H1 (cell line): ENCODE results near the gene HTRA2. TPM values are rescaled to one million over a fixed set of nuclear protein-coding genes. Genes with fewer than 3 reads are reported as not detected.

Source experiments
- CTCF ChIA-PET: fragments of 300-600 bp; sonication (Branson Sonifier 250); formaldehyde crosslinking; loops from one replicate; lab custom pipeline; 2021; ENCODE audit not compliant: partially characterized antibody; lab: Charles Lee
- POLR2A ChIA-PET: fragments of 300-600 bp; sonication (Branson Sonifier 250); formaldehyde crosslinking; loops from one replicate; lab custom pipeline; 2021; ENCODE audit warnings: inconsistent platforms; ENCODE audit not compliant: partially characterized antibody; lab: Charles Lee
- DNase-seq, 2 experiments: peaks; one replicate each; pipeline versions ENCODE4 v3.0.0 to v3.0.0-alpha.2; 2010 to 2022; ENCODE audit warnings: low spot score in 2 of 2, low read depth in 1 of 2, mixed read lengths in 1 of 2
- FAIRE-seq: peaks from 2 replicates; lab custom pipeline; 2011; peaks lifted over from hg19 to GRCh38; lab: Jason Lieb, UNC
- H2AFZ ChIP-seq: 2 replicates; pipeline ENCODE4 v1.8.1; 2012; ENCODE audit warnings: low read length, inconsistent platforms
- H2AK5ac ChIP-seq: 2 replicates; pipeline ENCODE4 v1.6.1; 2013; ENCODE audit warnings: low read depth, low read length
- H2BK120ac ChIP-seq: replicated peaks from 2 replicates; pipeline ENCODE3; 2013; ENCODE audit warnings: low read depth, low read length, inconsistent platforms
- H2BK12ac ChIP-seq: 2 replicates; pipeline ENCODE4 v1.6.1; 2013; ENCODE audit warnings: low read depth, low read length
- H2BK15ac ChIP-seq: 2 replicates; pipeline ENCODE4 v1.6.1; 2013; ENCODE audit warnings: low read length
- H2BK20ac ChIP-seq: 2 replicates; pipeline ENCODE4 v1.6.1; 2013; ENCODE audit warnings: low read length
- H2BK5ac ChIP-seq: 2 replicates; pipeline ENCODE4 v1.6.1; 2013; ENCODE audit warnings: low read depth, low read length
- H3K14ac ChIP-seq: 2 replicates; pipeline ENCODE4 v1.6.1; 2013; ENCODE audit warnings: inconsistent platforms; ENCODE audit not compliant: insufficient read length
- H3K18ac ChIP-seq: 2 replicates; pipeline ENCODE4 v1.6.1; 2013; ENCODE audit warnings: low read length; ENCODE audit errors: extremely low read depth
- H3K23ac ChIP-seq: 2 replicates; pipeline ENCODE4 v1.6.1; 2013; ENCODE audit warnings: inconsistent platforms; ENCODE audit not compliant: insufficient read length
- H3K23me2 ChIP-seq: 2 replicates; pipeline ENCODE4 v1.6.1; 2013; ENCODE audit warnings: low read depth, low read length
- H3K27ac ChIP-seq: 2 replicates; pipeline ENCODE4 v1.6.1; 2011; ENCODE audit warnings: low read depth, low read length, inconsistent platforms
- H3K27me3 ChIP-seq, 4 experiments: replicated peaks in 1 of 4; 1 replicate in 1 of 4; 2 replicates in 3 of 4; pipeline versions ENCODE4 v1.6.1 to v1.8.1; 2011 to 2013; ENCODE audit warnings: low read length in 3 of 4, mild to moderate bottlenecking in 3 of 4, inconsistent platforms in 2 of 4, mixed read lengths in 2 of 4, moderate library complexity in 1 of 4; ENCODE audit not compliant: control insufficient read depth in 3 of 4, insufficient read depth in 3 of 4; ENCODE audit errors: extremely low read depth in 1 of 4
- H3K36me3 ChIP-seq, 4 experiments: 2 replicates each; pipeline versions ENCODE4 v1.6.1 to v1.8.1; 2011 to 2013; ENCODE audit warnings: mild to moderate bottlenecking in 4 of 4, low read length in 3 of 4, moderate library complexity in 2 of 4, control low read depth in 1 of 4, inconsistent platforms in 1 of 4; ENCODE audit not compliant: insufficient read depth in 4 of 4, control insufficient read depth in 2 of 4
- H3K4ac ChIP-seq: replicated peaks from 2 replicates; pipeline ENCODE3; 2013; ENCODE audit warnings: low read length, low read depth, mixed read lengths, inconsistent platforms; ENCODE audit not compliant: insufficient read length
- H3K4me1 ChIP-seq, 4 experiments: replicated peaks in 1 of 4; 1 replicate in 1 of 4; 2 replicates in 3 of 4; pipeline versions ENCODE4 v1.6.1 to v1.8.1; 2011 to 2013; ENCODE audit warnings: low read length in 3 of 4, inconsistent platforms in 2 of 4, mixed read lengths in 1 of 4; ENCODE audit not compliant: insufficient read depth in 4 of 4, control insufficient read depth in 3 of 4
- H3K4me2 ChIP-seq, 2 experiments: 2 replicates each; pipeline versions ENCODE4 v1.6.1 to v1.8.1; 2011 to 2013; ENCODE audit warnings: low read depth in 2 of 2, low read length in 2 of 2, control low read depth in 1 of 2, inconsistent platforms in 1 of 2, mild to moderate bottlenecking in 1 of 2; ENCODE audit not compliant: insufficient read depth in 1 of 2
- H3K4me3 ChIP-seq, 4 experiments: fragments of 200-600, 300-600 bp in 1 of 4; sonication (generic), shearing (Covaris generic), sonication (Bioruptor Twin) in 1 of 4; 2 replicates each; pipeline versions ENCODE4 v1.5.1 to v1.8.1; 2011 to 2016; ENCODE audit warnings: low read length in 4 of 4, low read depth in 3 of 4, control low read depth in 2 of 4, inconsistent platforms in 2 of 4, mild to moderate bottlenecking in 2 of 4, mixed read lengths in 1 of 4, moderate library complexity in 1 of 4; ENCODE audit not compliant: insufficient read depth in 2 of 4; ENCODE audit errors: extremely low read depth in 1 of 4
- H3K56ac ChIP-seq: replicated peaks from 2 replicates; pipeline ENCODE3; 2013; ENCODE audit warnings: low read depth, mild to moderate bottlenecking, mixed read lengths, low read length, inconsistent platforms; ENCODE audit not compliant: insufficient read length
- H3K79me1 ChIP-seq: 2 replicates; pipeline ENCODE4 v1.6.1; 2013; ENCODE audit warnings: low read depth, low read length, control low read depth
- H3K79me2 ChIP-seq, 2 experiments: 2 replicates each; pipeline versions ENCODE4 v1.6.1 to v1.8.1; 2012 to 2013; ENCODE audit warnings: low read length in 2 of 2, mild to moderate bottlenecking in 2 of 2, inconsistent platforms in 1 of 2; ENCODE audit not compliant: insufficient read depth in 2 of 2, control insufficient read depth in 1 of 2
- H3K9ac ChIP-seq, 4 experiments: replicated peaks in 1 of 4; 1 replicate in 1 of 4; 2 replicates in 3 of 4; pipeline versions ENCODE4 v1.6.1 to v1.8.1; 2011 to 2013; ENCODE audit warnings: low read depth in 3 of 4, low read length in 3 of 4, control low read depth in 2 of 4, mild to moderate bottlenecking in 2 of 4, moderate library complexity in 2 of 4, inconsistent platforms in 1 of 4; ENCODE audit errors: extremely low read depth in 1 of 4
- H3K9me3 ChIP-seq, 2 experiments: 2 replicates each; pipeline versions ENCODE4 v1.6.1 to v1.8.1; 2012 to 2013; ENCODE audit warnings: mild to moderate bottlenecking in 2 of 2, moderate library complexity in 2 of 2, control low read depth in 1 of 2, inconsistent platforms in 1 of 2, low read depth in 1 of 2, low read length in 1 of 2, mixed read lengths in 1 of 2; ENCODE audit not compliant: insufficient read depth in 2 of 2
- H4K20me1 ChIP-seq, 2 experiments: replicated peaks in 1 of 2; 2 replicates each; pipeline versions ENCODE3 to v1.8.1; 2011 to 2013; ENCODE audit warnings: inconsistent platforms in 2 of 2, low read length in 2 of 2, mild to moderate bottlenecking in 1 of 2; ENCODE audit not compliant: insufficient read depth in 2 of 2, control insufficient read depth in 1 of 2
- H4K5ac ChIP-seq: 2 replicates; pipeline ENCODE4 v1.6.1; 2013; ENCODE audit warnings: low read length, low read depth, mixed read lengths, inconsistent platforms; ENCODE audit not compliant: insufficient read length
- H4K8ac ChIP-seq: 2 replicates; pipeline ENCODE4 v1.8.0; 2013; ENCODE audit warnings: mild to moderate bottlenecking, moderate library complexity, low read length, inconsistent platforms; ENCODE audit not compliant: insufficient read depth; ENCODE audit errors: extremely low read depth
- H4K91ac ChIP-seq: replicated peaks from 2 replicates; pipeline ENCODE3; 2013; ENCODE audit warnings: low read length, mixed read lengths, inconsistent platforms; ENCODE audit not compliant: insufficient read length
- E2F6 ChIP-seq: IDR thresholded peaks from 2 replicates; pipeline ENCODE4 v1.6.1; 2012; ENCODE audit warnings: inconsistent platforms
- EZH2 ChIP-seq: fragments of 200-600 bp; sonication (generic); IDR thresholded peaks from 2 replicates; pipeline ENCODE4 v1.7.1; 2012; ENCODE audit warnings: low read depth, mild to moderate bottlenecking, moderate library complexity, low read length, inconsistent platforms; ENCODE audit not compliant: severe bottlenecking
- FOSL1 ChIP-seq: IDR thresholded peaks from 2 replicates; pipeline ENCODE4 v1.6.1; 2011; ENCODE audit warnings: mild to moderate bottlenecking, low read depth, low read length, moderate library complexity; ENCODE audit not compliant: insufficient read depth
- KDM4A ChIP-seq: IDR thresholded peaks from one replicate; pipeline ENCODE4 v1.7.1; 2012; ENCODE audit warnings: low read depth, mild to moderate bottlenecking, moderate library complexity, low read length, inconsistent platforms; ENCODE audit not compliant: severe bottlenecking
- NANOG ChIP-seq: IDR thresholded peaks from 2 replicates; pipeline ENCODE4 v1.6.1; 2011; ENCODE audit warnings: low read length, low read depth, mild to moderate bottlenecking, inconsistent platforms; ENCODE audit not compliant: insufficient read depth, poor library complexity, severe bottlenecking
- RAD21 ChIP-seq, 2 experiments: IDR thresholded peaks in 1 of 2; conservative IDR thresholded peaks in 1 of 2; 2 replicates each; pipeline ENCODE4 v1.6.1; 2011; ENCODE audit warnings: low read depth in 2 of 2, low read length in 2 of 2, improper control_type of control experiment in 1 of 2, inconsistent platforms in 1 of 2, mild to moderate bottlenecking in 1 of 2, moderate library complexity in 1 of 2
- TAF1 ChIP-seq: IDR thresholded peaks from 2 replicates; pipeline ENCODE4 v1.6.1; 2011; ENCODE audit warnings: mild to moderate bottlenecking, low read depth, low read length
- TBP ChIP-seq: IDR thresholded peaks from 2 replicates; pipeline ENCODE4 v1.6.1; 2011; ENCODE audit warnings: low read depth, low read length, improper control_type of control experiment
- TCF12 ChIP-seq: IDR thresholded peaks from 2 replicates; pipeline ENCODE4 v1.6.1; 2011; ENCODE audit warnings: low read depth, mild to moderate bottlenecking, low read length
- WGBS, 2 experiments: shearing (Covaris generic) in 1 of 2; methylation state at CpG; one replicate each; pipeline versions ENCODE4 v1.1.6 to v1.1.7; 2013 to 2015; ENCODE audit warnings: low lambda C conversion rate in 2 of 2, mixed read lengths in 2 of 2, inconsistent platforms in 1 of 2, low coverage in 1 of 2, missing lambda C conversion rate in 1 of 2; ENCODE audit not compliant: insufficient replicate concordance in 2 of 2, insufficient coverage in 1 of 2, insufficient read length in 1 of 2; ENCODE audit errors: extremely low coverage in 1 of 2, missing lambda C conversion rate in 1 of 2; 5-methylcytosine and 5-hydroxymethylcytosine counted together
- polyA plus RNA-seq, 7 experiments: library from polyadenylated mRNA; depleted of rRNA in 3 of 7; stranded (reverse) in 5 of 7; unstranded in 2 of 7; fragments of >200 nt in 5 of 7; fragments of 200-250 nt in 2 of 7; gene quantifications; 1 replicate in 5 of 7; 2 replicates in 1 of 7; 4 replicates in 1 of 7; pipeline versions ENCODE4 v1.2.1 to v1.2.3, GENCODE V29; 2011 to 2013; ENCODE audit warnings: missing spikeins in 2 of 7, mixed read lengths in 2 of 7
- total RNA-seq: library from RNA; stranded (reverse); fragmentation: NEBNext Ultra II Directional; extraction: Animal tissue kit (Norgen Biotek cat#: 25700); gene quantifications from 2 replicates; pipeline ENCODE4 v1.2.1, GENCODE V29; 2021

The HTRA2 gene
- total and polyA plus RNA-seq, 2 of the 8 experiments (the other 6 are each of a cell fraction or from before 2014, with no cell fraction given): 21.6 to 37.6 TPM

GRCh38 chr2:74530239-74531187 lies 780 bp downstream of the HTRA2 start:
- Histone ChIP-seq H3K4me1 (peaks cover 4 to 13% (median 6%) of the 10 kb centered on the region in 4 experiments; a peak in 6 of 7 replicates), H2BK15ac (no peak overlapping the region), H4K91ac (no peak overlapping the region), H4K20me1 (peaks cover 6 to 9% of the 10 kb centered on the region in 2 experiments), H3K9me3 (no peaks in the 10 kb centered on the region), H4K5ac (no peak overlapping the region), H4K8ac (peak overlapping the region; percentile 26; the same call in 1 of the 2 replicates), H3K36me3 (peaks cover 6 to 31% (median 25%) of the 10 kb centered on the region in 4 experiments; a peak in 7 of 8 replicates), H3K27me3 (no peaks in the 10 kb centered on the region; a peak in 1 of 7 replicates), H3K4me3 (peak overlapping the region; percentile 64 to 99 (median 87)), H2BK120ac (no peak overlapping the region), H2BK5ac (no peak overlapping the region), H3K27ac (no peak overlapping the region), H3K23ac (no peak overlapping the region), H3K79me1 (peaks cover 10% of the 10 kb centered on the region), H3K18ac (peak overlapping the region; percentile 21; the same call in 1 of the 2 replicates), H3K23me2 (peaks cover 9% of the 10 kb centered on the region; the same call in 1 of the 2 replicates), H2BK12ac (no peak overlapping the region), H3K4ac (no peak overlapping the region), H3K4me2 (peak overlapping the region; percentile 84 to 88), H2AK5ac (no peak overlapping the region), H2AFZ (peak overlapping the region; percentile 10; the same call in 1 of the 2 replicates), H3K14ac (no peak overlapping the region), H3K56ac (no peak overlapping the region), H3K79me2 (peaks cover 0 to 18% of the 10 kb centered on the region in 2 experiments; a peak in 2 of 4 replicates), H3K9ac (peak overlapping the region; percentile 47 to 89 (median 63); a peak in 6 of 7 replicates), H2BK20ac (no peak overlapping the region)
- DNase-seq: no peak
- WGBS, 2 experiments: 23% methylated on average over 47 of the region's 54 CpGs; no CpG with 5 or more reads in 1 of the 2 experiments
- POLR2A ChIA-PET: interaction anchor here (0.8 to 5.9 kb wide), 21 partner anchors 8 to 90 kb away, joined by 3 to 73 read pairs (median 9); partner anchors contain the start of genes CCDC142, LBX2, LOXL3 and MRPL53
- FAIRE-seq: no peak
- CTCF ChIA-PET: interaction anchor here (0.6 to 7.0 kb wide), 12 partner anchors 8 to 77 kb away, joined by 3 to 53 read pairs (median 3); partner anchors contain the start of genes CCDC142 and TTC31
- TF ChIP-seq NANOG (no peak), TBP (no peak), TAF1 (no peak), E2F6 (peak; percentile 92), FOSL1 (no peak), EZH2 (peak; percentile 12), TCF12 (no peak), RAD21 (IDR thresholded peaks at IDR 0.05 in 1 of 2, conservative IDR thresholded peaks at IDR 0.05 in 1 of 2; ENCODE audit: low read depth in 2 of 2, low read length in 2 of 2) (no peak), KDM4A (no peak)
